RPMI7951 (cell line): ENCODE results near the gene CCDC74B. TPM values are rescaled to one million over a fixed set of nuclear protein-coding genes. Genes with fewer than 3 reads are reported as not detected.
"Not testable (repeated sequence)": the region's sequence is repeated elsewhere in the genome, so short reads cannot be mapped to it uniquely, and the experiment has no call there.

Experiments used
- DNase-seq: peaks from one replicate; pipeline ENCODE4 v3.0.0-alpha.2; 2012; ENCODE audit warnings: low read depth
- total RNA-seq: library from RNA; depleted of rRNA; stranded (reverse); fragments of >200 nt; shearing (Covaris generic); gene quantifications from 2 replicates; pipeline ENCODE4 v1.2.3, GENCODE V29; 2014; rRNA removed

Gene CCDC74B
- total RNA-seq, 1 experiment from 2014 or later = 0.72 TPM

GRCh38 chr2:130102597-130103363 is 42.1 kb downstream of the CCDC74B start:
- not testable (repeated sequence) for DNase-seq

Other genes starting within 250 kb of the CCDC74B start
- not detected in 2 replicates for gene RAB6C, start 165.4 kb downstream of the CCDC74B start, total RNA-seq
- not detected in 2 replicates for gene POTEF, start 15.9 kb downstream of the CCDC74B start, total RNA-seq
- gene SMPD4, start 36.5 kb upstream of the CCDC74B start, total RNA-seq = 31.4 and 35.2 TPM in 2 replicates
- 192 and 258 TPM in 2 replicates for gene MZT2B, start 37.1 kb upstream of the CCDC74B start, total RNA-seq
- not detected in 2 replicates for gene TUBA3E, start 53.3 kb upstream of the CCDC74B start, total RNA-seq
- gene IMP4, start 197.8 kb upstream of the CCDC74B start, total RNA-seq = 103 and 118 TPM in 2 replicates
- gene PTPN18, start 210.9 kb upstream of the CCDC74B start, total RNA-seq = 26.0 and 28.4 TPM in 2 replicates